Prostate gland (tissue), 2 donors: Measurements from ENCODE around the gene CEBPG. TPM values are rescaled to one million over a fixed set of nuclear protein-coding genes. Genes with fewer than 3 reads are reported as not detected.

ENCODE experiments used
- DNase-seq: peaks from one replicate; pipeline ENCODE4 v3.0.0-alpha.2; 2019; ENCODE audit warnings: low spot score
- H3K27ac ChIP-seq, 2 donors: fragments of 200-600 bp; sonication (generic); 2 replicates each; pipeline ENCODE4 v1.5.1; 2017 to 2019
- H3K27me3 ChIP-seq: fragments of 200-600 bp; sonication (generic); replicated peaks from 2 replicates; pipeline ENCODE4 v1.5.1; 2019; ENCODE audit not compliant: insufficient read depth
- H3K36me3 ChIP-seq, 2 donors: fragments of 200-600 bp; sonication (generic); 1 replicate in 1 of 2; 2 replicates in 1 of 2; pipeline versions ENCODE4 v1.5.1 to v1.8.1; 2017 to 2019
- H3K4me1 ChIP-seq: fragments of 200-600 bp; sonication (generic); replicated peaks from 2 replicates; pipeline ENCODE4 v1.5.1; 2019
- H3K4me3 ChIP-seq, 2 donors: fragments of 200-600 bp; sonication (generic); 2 replicates each; pipeline ENCODE4 v1.5.1; 2017 to 2019
- H3K9me3 ChIP-seq: fragments of 200-600 bp; sonication (generic); 2 replicates; pipeline ENCODE4 v1.5.1; 2017
- CTCF ChIP-seq, 4 experiments: fragments of 200-600 bp in 2 of 4; fragments of 450-650 bp in 2 of 4; sonication (generic) in 2 of 4; IDR thresholded peaks; 1 replicate in 3 of 4; 2 replicates in 1 of 4; pipeline ENCODE4 v1.5.1; 2016 to 2019; ENCODE audit warnings: antibody characterized with exemption in 4 of 4, mild to moderate bottlenecking in 2 of 4, moderate library complexity in 2 of 4
- POLR2A ChIP-seq: fragments of 450-650 bp; IDR thresholded peaks from one replicate; pipeline ENCODE4 v1.6.1; 2016; ENCODE audit warnings: antibody characterized with exemption, mild to moderate bottlenecking
- POLR2AphosphoS5 ChIP-seq: sonication (generic); formaldehyde crosslinking; IDR thresholded peaks from one replicate; pipeline ENCODE4 v1.6.1; 2017; ENCODE audit warnings: antibody characterized with exemption
- WGBS: methylation state at CpG from one replicate; pipeline ENCODE4 v1.1.5; 2018; 5-methylcytosine and 5-hydroxymethylcytosine counted together
- intact Hi-C: fragments of 100-400 bp; cut with DNase I; formaldehyde crosslinking; loops from one replicate; pipeline ENCODE4 v1.14.2; 2022
- total RNA-seq, 2 donors: library from RNA; depleted of rRNA; stranded (reverse); fragments of >200 nt; gene quantifications; one replicate each; pipeline ENCODE4 v1.1.0, GENCODE V29; 2016

CEBPG gene
- total RNA-seq, 2 donors from 2014 or later = 15.7 to 19.7 TPM

- H3K36me3 ChIP-seq = no peaks in the 10 kb centered on the region
- no peaks in the 10 kb centered on the region for H3K9me3 ChIP-seq
- H3K4me3 ChIP-seq = no peak overlapping the region
- no peak for DNase-seq
- TF ChIP-seq POLR2A = no peak
- TF ChIP-seq POLR2AphosphoS5 = no peak
- no peak for TF ChIP-seq CTCF (IDR thresholded peaks at IDR 0.05)
- intact Hi-C loops = no loop called here
- H3K4me1 ChIP-seq = no peaks in the 10 kb centered on the region
- no peak overlapping the region for H3K27ac ChIP-seq
- no peaks in the 10 kb centered on the region for H3K27me3 ChIP-seq
- WGBS = 94% methylated on average over 4 of the region's 4 CpGs
Measured at GRCh38 chr19:33381101-33381500, 7.6 kb downstream of the CEBPG start.

GRCh38 chr19:33382006-33382405 is 8.5 kb downstream of the CEBPG start:
- H3K4me3 ChIP-seq = no peak overlapping the region
- DNase-seq = no peak
- WGBS = 88% methylated on average over 4 of the region's 4 CpGs
- no peak for TF ChIP-seq CTCF (IDR thresholded peaks at IDR 0.05)
- no peak for TF ChIP-seq POLR2AphosphoS5
- no peak for TF ChIP-seq POLR2A
- no peak overlapping the region for H3K27ac ChIP-seq
- no peaks in the 10 kb centered on the region for H3K27me3 ChIP-seq
- H3K4me1 ChIP-seq = no peaks in the 10 kb centered on the region
- H3K36me3 ChIP-seq = no peaks in the 10 kb centered on the region
- H3K9me3 ChIP-seq = no peaks in the 10 kb centered on the region
- intact Hi-C loops = no loop called here

DNA sequence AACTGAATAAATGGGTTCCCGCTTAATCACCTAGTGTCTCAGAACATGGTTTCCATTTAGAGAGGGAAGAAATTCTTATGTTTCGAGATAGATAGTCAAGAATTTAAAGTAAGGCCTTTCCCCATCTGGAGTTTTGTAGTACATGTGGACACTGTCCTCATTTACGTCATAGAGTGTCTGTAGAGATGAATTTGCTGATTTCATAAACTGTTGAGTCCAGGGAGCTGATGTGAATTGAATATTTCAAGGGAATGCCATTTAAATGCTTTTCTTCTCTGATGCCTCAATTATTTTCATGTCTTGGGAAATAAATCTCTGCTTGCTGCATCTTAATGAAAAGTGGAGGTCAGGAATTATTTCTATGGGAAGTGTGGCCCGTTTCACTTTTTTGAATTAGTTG is 9.5 kb downstream of the CEBPG start:
- no peak for DNase-seq
- no peak for TF ChIP-seq CTCF (IDR thresholded peaks at IDR 0.05)
- no peak for TF ChIP-seq POLR2A
- TF ChIP-seq POLR2AphosphoS5 = no peak

GRCh38 chr19:33383720-33384292 is 10.3 kb downstream of the CEBPG start:
- 95% methylated on average over 13 of the region's 13 CpGs for WGBS
- no peak for DNase-seq
- no peak overlapping the region for H3K27ac ChIP-seq
- no peaks in the 10 kb centered on the region for H3K27me3 ChIP-seq
- intact Hi-C loops = no loop called here
- H3K4me3 ChIP-seq = no peak overlapping the region
- H3K36me3 ChIP-seq = no peaks in the 10 kb centered on the region
- H3K9me3 ChIP-seq = no peaks in the 10 kb centered on the region
- H3K4me1 ChIP-seq = no peaks in the 10 kb centered on the region
- TF ChIP-seq CTCF (IDR thresholded peaks at IDR 0.05) (no peak), POLR2AphosphoS5 (no peak), POLR2A (no peak)

More for the DNA sequence above, 9.5 kb downstream of the CEBPG start:
- intact Hi-C loops = no loop called here
- Histone ChIP-seq H3K27me3 (no peaks in the 10 kb centered on the region), H3K4me1 (no peaks in the 10 kb centered on the region), H3K36me3 (no peaks in the 10 kb centered on the region), H3K27ac (no peak overlapping the region), H3K9me3 (no peaks in the 10 kb centered on the region), H3K4me3 (no peak overlapping the region)
- WGBS = 83% methylated on average over 4 of the region's 4 CpGs

DNA sequence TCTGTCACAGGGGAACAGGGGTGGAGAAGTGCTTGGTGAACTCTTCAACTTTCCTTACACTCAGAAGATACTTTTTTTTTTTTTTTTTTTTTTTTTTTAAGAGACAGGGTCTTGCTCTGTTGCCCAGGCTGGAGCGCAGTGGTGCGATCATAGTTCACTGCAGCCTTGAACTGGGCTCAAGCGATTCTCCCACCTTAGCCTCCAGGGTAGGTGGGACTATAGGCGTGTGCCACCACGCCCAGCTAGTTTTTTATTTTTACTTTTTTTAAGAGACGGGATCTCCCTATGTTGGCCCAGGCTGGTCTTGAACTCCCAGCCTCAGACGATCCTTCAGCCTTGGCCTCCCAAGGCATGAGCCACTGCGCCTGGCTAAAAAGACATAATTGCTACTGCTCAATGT is 11.5 kb downstream of the CEBPG start:
- Histone ChIP-seq H3K27ac (no peak overlapping the region), H3K4me1 (peaks cover 10% of the 10 kb centered on the region), H3K27me3 (no peaks in the 10 kb centered on the region), H3K36me3 (no peaks in the 10 kb centered on the region), H3K9me3 (no peaks in the 10 kb centered on the region), H3K4me3 (no peak overlapping the region)
- DNase-seq = no peak
- 95% methylated on average over 8 of the region's 8 CpGs for WGBS
- intact Hi-C loops = loop anchor here (5.0 kb wide), 1 partner anchor 83 kb away; the partner anchor contains the start of gene CEBPA
- TF ChIP-seq POLR2A = no peak
- no peak for TF ChIP-seq POLR2AphosphoS5
- TF ChIP-seq CTCF (IDR thresholded peaks at IDR 0.05) = no peak
